SJCRH30 (cell line): Measurements from ENCODE around the gene PLGLB1. TPM values are rescaled to one million over a fixed set of nuclear protein-coding genes. Genes with fewer than 3 reads are reported as not detected.
"Not testable (repeated sequence)": the region's sequence is repeated elsewhere in the genome, so short reads cannot be mapped to it uniquely, and the experiment has no call there.

Experiments used
- DNase-seq, 2 experiments: peaks; one replicate each; pipeline ENCODE4 v3.0.0-alpha.2; 2015 to 2020
- H3K27ac ChIP-seq: fragments of 250-450 bp; sonication (Bioruptor Pico); 2 replicates; pipeline ENCODE4 v1.5.1; 2020; ENCODE audit warnings: mild to moderate bottlenecking, moderate library complexity
- H3K27me3 ChIP-seq: fragments of 250-450 bp; sonication (Bioruptor Pico); 2 replicates; pipeline ENCODE4 v1.5.1; 2020; ENCODE audit warnings: mild to moderate bottlenecking, moderate library complexity
- H3K36me3 ChIP-seq: fragments of 250-450 bp; sonication (Bioruptor Pico); 2 replicates; pipeline ENCODE4 v1.5.1; 2020; ENCODE audit warnings: mild to moderate bottlenecking, moderate library complexity
- H3K4me1 ChIP-seq: fragments of 250-450 bp; sonication (Bioruptor Pico); 2 replicates; pipeline ENCODE4 v1.5.1; 2020; ENCODE audit warnings: mild to moderate bottlenecking, moderate library complexity
- H3K4me3 ChIP-seq: fragments of 250-450 bp; sonication (Bioruptor Pico); 2 replicates; pipeline ENCODE4 v1.5.1; 2020; ENCODE audit warnings: mild to moderate bottlenecking, moderate library complexity
- H3K9me3 ChIP-seq: fragments of 250-450 bp; sonication (Bioruptor Pico); replicated peaks from 2 replicates; pipeline ENCODE4 v1.5.1; 2020; ENCODE audit warnings: mild to moderate bottlenecking, moderate library complexity
- total RNA-seq: library from RNA; depleted of rRNA; stranded (reverse); fragments of >200 nt; shearing (Covaris generic); gene quantifications from 2 replicates; pipeline ENCODE4 v1.2.3, GENCODE V29; 2014; rRNA removed

The PLGLB1 gene
- total RNA-seq, 1 experiment from 2014 or later, result 0.81 TPM

- not testable (repeated sequence) for DNase-seq, H3K36me3 ChIP-seq, H3K4me1 ChIP-seq, H3K9me3 ChIP-seq, H3K4me3 ChIP-seq, H3K27ac ChIP-seq, H3K27me3 ChIP-seq
Observed at GRCh38 chr2:87004398-87004797, 17.2 kb downstream of the PLGLB1 start.

Other genes with a start within 250 kb of the PLGLB1 start
- gene CD8A, start 230.9 kb downstream of the PLGLB1 start, total RNA-seq, result 0.10 and 0.16 TPM in 2 replicates
- not detected in 2 replicates for gene CD8B, start 160.0 kb downstream of the PLGLB1 start, total RNA-seq
- gene RGPD1, start 79.7 kb downstream of the PLGLB1 start, total RNA-seq, result 0.20 and 0.25 TPM in 2 replicates